ACC112 (cell line): ENCODE data around the gene SLC6A5.

Experiments
- H2AFZ ChIP-seq: fragments of 200-600 bp; sonication (generic); one replicate; pipeline ENCODE4 v1.6.0; 2017; ENCODE audit warnings: antibody characterized with exemption, low read length; ENCODE audit not compliant: unreplicated experiment
- H3K27ac ChIP-seq: fragments of 200-600 bp; sonication (generic); 2 replicates; pipeline ENCODE4 v1.5.1; 2014; ENCODE audit warnings: low read depth, mild to moderate bottlenecking, antibody characterized with exemption, low read length, moderate library complexity
- H3K27me3 ChIP-seq: fragments of 200-600 bp; sonication (generic); 2 replicates; pipeline ENCODE4 v1.6.1; 2014; ENCODE audit warnings: mild to moderate bottlenecking, antibody characterized with exemption, low read length, moderate library complexity, mixed read lengths; ENCODE audit not compliant: insufficient read depth
- H3K36me3 ChIP-seq: fragments of 200-600 bp; sonication (generic); 2 replicates; pipeline ENCODE4 v1.6.1; 2016; ENCODE audit warnings: mild to moderate bottlenecking, antibody characterized with exemption, low read length, moderate library complexity, mixed read lengths; ENCODE audit not compliant: insufficient read depth
- H3K4me1 ChIP-seq: fragments of 200-600 bp; sonication (generic); one replicate; pipeline ENCODE4 v1.6.1; 2016; ENCODE audit warnings: low read length, mixed read lengths; ENCODE audit not compliant: insufficient read depth, unreplicated experiment, control insufficient read depth
- H3K4me3 ChIP-seq: fragments of 200-600 bp; sonication (generic); 2 replicates; pipeline ENCODE4 v1.5.1; 2014; ENCODE audit warnings: mild to moderate bottlenecking, low read depth, low read length
- H3K79me2 ChIP-seq: fragments of 200-600 bp; sonication (generic); one replicate; pipeline ENCODE4 v1.6.0; 2016; ENCODE audit warnings: low read length; ENCODE audit not compliant: control insufficient read depth, unreplicated experiment, insufficient read depth

Gene SLC6A5

DNA sequence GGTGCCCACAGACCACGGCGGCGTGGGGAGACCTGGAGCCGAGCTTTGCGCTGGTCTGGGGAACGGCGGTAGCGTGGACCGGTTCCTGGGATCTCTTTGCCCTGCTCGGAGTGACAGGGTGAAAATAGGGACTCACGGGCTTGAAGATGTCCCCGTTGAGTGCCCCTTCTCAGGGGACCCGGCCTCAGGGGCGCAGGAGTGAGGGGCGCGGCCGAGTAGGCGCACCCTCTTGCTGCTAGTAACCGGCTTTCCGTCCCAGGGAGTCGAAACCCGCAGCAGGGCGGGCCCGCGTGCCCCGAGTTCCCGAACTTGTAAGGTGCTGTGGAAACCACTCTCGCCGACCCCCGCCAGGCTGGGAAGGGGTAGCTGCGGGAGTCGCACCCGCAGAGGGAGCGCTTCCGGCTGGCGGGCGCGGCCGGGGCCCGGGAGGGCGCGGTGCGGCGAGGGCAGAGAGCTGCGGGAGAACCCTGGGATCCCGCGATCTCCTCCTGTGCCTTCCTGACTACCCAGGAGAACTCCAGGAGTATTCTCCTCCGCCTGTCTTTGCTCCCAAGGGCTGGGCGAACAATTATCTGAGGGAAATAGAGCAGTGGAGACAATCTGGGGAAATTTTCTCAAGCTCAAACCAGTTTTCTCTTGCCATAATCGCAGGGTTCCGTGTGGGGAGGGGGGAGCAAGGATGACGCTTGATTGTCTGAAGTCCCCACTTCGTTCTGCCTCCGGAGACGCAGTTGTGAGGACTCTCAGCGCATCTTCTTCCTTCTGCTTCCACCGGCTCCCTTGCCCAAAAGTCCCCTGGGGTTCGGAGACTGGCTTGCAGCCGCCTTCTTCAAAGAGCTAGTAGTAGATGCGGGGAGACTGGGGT, 70.6 kb downstream of the SLC6A5 start:
- peaks cover 70% of the 10 kb centered on the region for H3K27me3 ChIP-seq
- H3K36me3 ChIP-seq = no peaks in the 10 kb centered on the region
- no peak overlapping the region for H2AFZ ChIP-seq

DNA sequence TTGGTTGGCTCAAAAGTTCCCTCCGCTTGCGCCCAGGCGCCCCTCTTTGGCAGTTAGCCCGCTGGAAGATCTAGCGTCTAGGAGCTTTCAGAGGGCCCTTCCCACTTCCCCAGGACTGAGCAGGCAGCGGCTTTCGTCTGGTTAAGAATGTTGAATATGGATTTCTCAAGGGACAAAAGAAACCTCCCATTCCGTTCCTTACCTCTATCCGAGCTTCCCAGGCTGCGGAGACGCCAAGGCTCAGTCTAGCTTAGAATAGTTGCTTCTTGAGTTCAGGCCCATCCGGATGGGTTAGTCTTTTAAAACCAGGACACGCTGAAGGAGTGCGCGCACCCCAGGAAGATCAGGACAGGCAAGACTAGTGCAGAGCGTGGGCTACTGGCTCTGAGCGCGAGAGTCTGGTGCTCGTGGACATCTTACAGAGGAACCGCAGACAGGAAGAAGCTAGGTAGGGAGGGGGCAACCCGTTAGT, 71.6 kb downstream of the SLC6A5 start:
- Histone ChIP-seq H3K4me3 (no peak overlapping the region), H2AFZ (no peak overlapping the region), H3K79me2 (no peaks in the 10 kb centered on the region), H3K4me1 (no peaks in the 10 kb centered on the region), H3K27me3 (peaks cover 70% of the 10 kb centered on the region), H3K36me3 (no peaks in the 10 kb centered on the region), H3K27ac (no peak overlapping the region)

More for the DNA sequence above, 70.6 kb downstream of the SLC6A5 start:
- H3K4me1 ChIP-seq = no peaks in the 10 kb centered on the region
- no peak overlapping the region for H3K4me3 ChIP-seq
- H3K27ac ChIP-seq = no peak overlapping the region
- no peaks in the 10 kb centered on the region for H3K79me2 ChIP-seq

DNA sequence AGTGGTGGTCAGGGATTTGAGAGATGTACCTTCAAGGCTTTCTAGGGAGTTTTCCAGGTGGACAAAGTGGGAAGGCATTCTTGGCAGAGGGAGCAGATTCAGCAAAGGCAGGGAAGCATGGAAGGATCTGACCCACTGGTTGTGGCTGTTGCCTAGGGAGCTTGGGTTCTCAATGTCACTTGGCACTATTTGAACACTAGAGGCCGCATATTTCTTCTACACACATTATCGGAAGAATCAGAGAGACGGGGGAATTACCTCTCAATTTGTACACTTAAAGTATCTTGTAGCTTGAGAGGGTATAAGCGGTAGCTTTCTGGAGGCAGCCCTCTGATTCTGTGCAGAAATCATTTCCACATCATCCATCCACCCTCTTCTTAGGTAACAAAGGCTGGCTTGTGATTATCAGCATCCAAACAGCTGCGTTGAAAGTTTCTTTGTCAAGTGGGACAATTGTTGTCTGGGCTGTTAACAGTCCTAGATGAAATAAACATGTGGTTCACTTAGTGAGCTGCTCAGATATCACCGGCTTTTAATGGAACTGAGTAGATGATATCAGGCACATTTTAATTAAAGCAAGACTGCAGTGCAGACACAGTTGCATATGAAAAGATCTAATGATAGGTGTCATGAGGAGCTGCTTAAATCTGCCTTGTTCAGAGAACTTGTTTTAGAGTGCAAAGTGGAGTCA, 72.6 kb downstream of the SLC6A5 start:
- H3K27me3 ChIP-seq = peaks cover 60% of the 10 kb centered on the region
- no peak overlapping the region for H3K4me3 ChIP-seq
- no peak overlapping the region for H2AFZ ChIP-seq
- no peaks in the 10 kb centered on the region for H3K4me1 ChIP-seq
- H3K36me3 ChIP-seq = no peaks in the 10 kb centered on the region
- H3K27ac ChIP-seq = no peak overlapping the region
- no peaks in the 10 kb centered on the region for H3K79me2 ChIP-seq

DNA sequence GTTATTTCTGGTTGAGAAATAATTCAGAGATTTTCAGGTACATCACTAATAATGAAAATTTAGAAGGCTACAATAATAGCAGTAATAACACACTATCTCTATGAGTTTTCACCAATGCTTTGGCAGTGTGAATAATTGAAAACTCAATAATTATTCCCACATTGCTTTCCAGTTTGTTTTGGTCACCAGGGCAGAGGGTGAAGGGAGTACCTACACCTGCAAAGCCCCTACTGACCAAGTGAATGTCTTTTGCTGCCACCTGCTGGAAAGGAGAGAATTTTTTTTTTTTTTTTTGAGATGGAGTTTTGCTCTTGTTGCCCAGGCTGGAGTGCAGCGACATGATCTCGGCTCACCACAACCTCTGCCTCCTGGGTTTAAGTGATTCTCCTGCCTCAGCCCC, 73.2 kb downstream of the SLC6A5 start:
- Histone ChIP-seq H3K4me1 (no peaks in the 10 kb centered on the region), H2AFZ (no peak overlapping the region), H3K4me3 (no peak overlapping the region), H3K27me3 (peaks cover 59% of the 10 kb centered on the region), H3K79me2 (no peaks in the 10 kb centered on the region), H3K27ac (no peak overlapping the region), H3K36me3 (no peaks in the 10 kb centered on the region)

DNA sequence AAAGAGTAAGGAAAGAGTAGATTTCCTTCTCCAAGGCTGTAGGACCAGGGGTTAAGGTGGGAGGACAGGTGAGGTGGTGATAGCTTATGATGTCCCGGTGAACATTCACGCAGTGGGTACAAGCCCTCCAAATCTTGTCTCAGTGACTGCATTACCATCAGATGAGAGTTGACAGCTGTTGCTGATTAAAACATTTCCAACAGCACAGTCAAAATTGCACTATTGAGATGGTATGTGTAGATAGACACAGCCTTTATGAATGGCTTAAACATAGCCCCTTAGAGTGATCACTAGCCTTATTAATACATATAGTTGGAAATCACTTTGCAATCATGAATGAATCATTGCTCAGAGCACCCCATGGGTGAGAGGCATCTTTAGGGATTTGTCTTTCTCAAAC, 77.2 kb downstream of the SLC6A5 start:
- no peak overlapping the region for H3K4me3 ChIP-seq
- H3K27ac ChIP-seq = no peak overlapping the region
- no peaks in the 10 kb centered on the region for H3K79me2 ChIP-seq
- H3K4me1 ChIP-seq = no peaks in the 10 kb centered on the region
- no peak overlapping the region for H2AFZ ChIP-seq
- H3K27me3 ChIP-seq = peaks cover 19% of the 10 kb centered on the region
- no peaks in the 10 kb centered on the region for H3K36me3 ChIP-seq

DNA sequence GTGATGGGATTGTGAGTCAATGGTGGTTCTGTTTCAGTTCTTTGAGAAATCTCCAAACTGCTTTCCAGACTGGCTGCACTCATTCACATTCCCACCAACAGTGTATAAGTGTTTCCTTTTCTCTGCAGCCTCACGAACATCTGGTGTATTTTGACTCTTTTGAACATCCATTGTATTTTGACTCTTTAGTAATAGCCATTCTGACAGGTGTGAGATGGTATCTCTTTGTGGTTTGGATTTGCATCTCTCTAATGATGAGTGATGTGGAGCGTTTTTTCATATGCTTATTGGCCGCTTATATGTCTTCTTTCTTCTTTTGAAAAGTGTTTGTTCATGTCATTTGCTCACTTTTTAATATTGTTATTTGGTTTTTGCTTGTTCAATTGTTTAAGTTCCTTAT, 89.4 kb downstream of the SLC6A5 start:
- Histone ChIP-seq H3K27me3 (no peaks in the 10 kb centered on the region), H3K4me1 (no peaks in the 10 kb centered on the region), H2AFZ (no peak overlapping the region), H3K79me2 (no peaks in the 10 kb centered on the region), H3K27ac (no peak overlapping the region), H3K36me3 (no peaks in the 10 kb centered on the region), H3K4me3 (no peak overlapping the region)

DNA sequence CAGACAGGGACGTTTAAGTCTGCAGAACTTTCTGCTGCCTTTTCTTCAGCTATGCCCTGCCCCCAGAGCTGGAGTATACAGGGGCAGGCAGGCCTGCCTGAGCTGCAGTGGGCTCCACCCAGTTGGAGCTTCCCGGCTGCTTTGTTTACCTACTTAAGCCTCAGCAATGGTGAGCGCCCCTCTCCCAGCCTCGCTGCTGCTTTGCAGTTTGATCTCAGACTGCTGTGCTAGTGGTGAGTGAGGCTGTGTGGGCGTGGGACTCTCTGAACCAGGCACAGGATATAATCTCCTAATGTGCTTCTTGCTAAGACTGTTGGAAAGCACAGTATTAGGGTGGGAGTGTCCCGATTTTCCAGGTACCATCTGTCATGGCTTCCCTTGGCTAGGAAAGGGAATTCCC, 108.5 kb downstream of the SLC6A5 start:
- no peaks in the 10 kb centered on the region for H3K27me3 ChIP-seq
- no peaks in the 10 kb centered on the region for H3K36me3 ChIP-seq
- no peak overlapping the region for H3K27ac ChIP-seq
- no peak overlapping the region for H3K4me3 ChIP-seq
- no peaks in the 10 kb centered on the region for H3K79me2 ChIP-seq
- H2AFZ ChIP-seq = no peak overlapping the region
- H3K4me1 ChIP-seq = no peaks in the 10 kb centered on the region
